ENCODE data around the gene DOCK1. TPM values are rescaled to one million over a fixed set of nuclear protein-coding genes. Genes with fewer than 3 reads are reported as not detected.

The DOCK1 gene
- total RNA-seq, 2 donors from 2014 or later = 46.7 to 50.8 TPM

DNA sequence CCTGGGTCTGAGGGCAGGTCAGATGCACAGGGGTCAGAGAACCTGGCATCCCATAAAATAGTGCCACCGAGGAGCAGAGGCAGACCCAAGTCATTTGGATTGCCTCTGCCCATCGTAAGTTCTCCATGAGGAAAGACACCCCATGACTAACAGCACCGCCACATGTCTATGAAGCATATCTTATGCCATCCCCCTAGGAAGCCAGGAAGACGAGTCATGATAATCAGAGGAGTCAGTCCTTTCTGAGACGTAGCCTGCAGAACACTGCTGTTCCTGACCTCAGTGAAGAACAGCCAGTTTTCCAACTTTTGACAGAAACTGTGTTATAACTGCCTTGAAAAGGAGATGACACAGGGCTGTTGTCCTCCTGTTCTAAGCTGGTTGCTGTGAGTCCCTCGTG lies 239.9 kb downstream of the DOCK1 start:
- DNase-seq (ENCODE audit: low spot score) = no peak
- intact Hi-C loops (cut with DNase I) = no loop called here

DNA sequence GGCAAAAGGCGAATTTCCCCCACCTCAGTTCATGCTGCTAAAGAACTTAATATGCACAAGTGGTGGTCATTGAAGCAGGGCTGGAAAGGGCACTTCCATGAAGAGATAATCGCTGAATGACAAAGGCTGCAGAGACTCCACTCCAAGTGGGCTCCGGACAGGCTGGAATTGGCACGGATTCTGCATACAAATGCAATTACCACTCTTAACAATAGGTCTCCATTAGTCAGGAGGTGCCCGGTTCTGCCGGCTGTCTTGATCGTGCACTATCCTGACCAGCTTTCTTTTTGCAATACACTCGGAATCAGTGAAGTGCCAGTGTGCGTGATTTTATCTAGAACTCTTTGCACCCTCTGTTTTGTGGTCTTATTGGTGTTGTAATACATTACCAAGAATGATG lies 241.4 kb downstream of the DOCK1 start:
- DNase-seq (ENCODE audit: low spot score) = no peak

DNA sequence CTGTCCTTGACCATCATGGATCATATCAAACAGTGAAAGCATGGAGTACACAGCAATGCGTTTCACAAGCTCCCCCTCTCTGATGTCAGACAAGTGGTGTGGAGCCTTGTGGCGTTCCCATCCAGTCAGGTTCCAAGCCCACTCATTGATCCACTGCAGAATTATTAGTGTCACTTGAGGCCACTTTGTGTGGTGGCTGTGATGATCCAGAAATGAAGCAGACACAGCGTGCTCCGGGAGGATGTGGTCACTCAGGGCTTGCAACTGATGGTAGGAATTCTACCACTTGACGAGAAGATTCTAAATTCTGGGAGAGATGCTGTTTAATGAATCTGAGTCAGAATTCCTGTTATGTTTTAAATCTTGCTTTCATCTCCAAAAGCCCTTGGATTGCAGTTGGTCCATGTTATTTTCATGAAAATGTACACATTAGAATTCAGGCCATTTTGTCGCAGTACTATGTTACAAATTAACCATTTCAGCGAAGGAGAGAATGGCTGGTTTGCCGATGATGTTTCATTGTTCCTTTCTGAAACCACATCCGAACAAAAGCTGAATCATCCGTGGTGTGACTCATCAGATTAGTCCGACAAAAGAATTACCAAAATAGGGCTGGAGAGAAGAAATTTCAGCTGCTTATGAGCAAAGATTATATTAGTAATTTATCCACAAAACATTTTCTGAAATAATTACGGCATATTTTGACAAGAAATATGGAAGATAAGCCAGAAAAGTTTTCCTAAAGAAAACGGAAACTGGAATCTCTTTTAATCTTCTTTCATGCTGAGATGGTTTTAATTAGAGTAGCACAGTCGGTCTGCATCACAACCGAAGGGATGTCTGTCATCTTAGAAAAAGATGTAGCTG lies 243.1 kb downstream of the DOCK1 start:
- intact Hi-C loops (cut with DNase I) = no loop called here
- no peak for DNase-seq (ENCODE audit: low spot score)

More for the DNA sequence above, 241.4 kb downstream of the DOCK1 start:
- intact Hi-C loops (cut with DNase I) = no loop called here

DNA sequence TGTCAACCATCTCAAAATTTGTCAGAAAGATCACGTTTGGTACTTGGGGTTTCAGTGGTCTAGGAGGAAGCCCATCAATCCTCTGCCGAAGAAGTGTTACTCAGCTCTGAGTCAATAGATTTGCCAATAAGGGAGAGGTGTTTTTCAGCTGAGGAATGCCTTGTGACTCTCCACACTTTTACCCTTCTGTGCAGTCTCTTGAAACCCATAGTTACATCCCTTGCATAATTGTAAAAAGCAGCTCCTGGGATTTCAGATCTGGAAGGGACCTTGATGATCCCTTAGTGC lies 243.6 kb downstream of the DOCK1 start:
- no peak for DNase-seq (ENCODE audit: low spot score)
- intact Hi-C loops (cut with DNase I) = no loop called here

GRCh38 chr10:127149501-127150081 lies 244.4 kb downstream of the DOCK1 start:
- intact Hi-C loops (cut with DNase I) = loop anchor here in 1 of 2 donors (10.0 kb wide), 1 partner anchor 575 kb away; no protein-coding TSS in a partner anchor
- DNase-seq (ENCODE audit: low spot score) = no peak

DNA sequence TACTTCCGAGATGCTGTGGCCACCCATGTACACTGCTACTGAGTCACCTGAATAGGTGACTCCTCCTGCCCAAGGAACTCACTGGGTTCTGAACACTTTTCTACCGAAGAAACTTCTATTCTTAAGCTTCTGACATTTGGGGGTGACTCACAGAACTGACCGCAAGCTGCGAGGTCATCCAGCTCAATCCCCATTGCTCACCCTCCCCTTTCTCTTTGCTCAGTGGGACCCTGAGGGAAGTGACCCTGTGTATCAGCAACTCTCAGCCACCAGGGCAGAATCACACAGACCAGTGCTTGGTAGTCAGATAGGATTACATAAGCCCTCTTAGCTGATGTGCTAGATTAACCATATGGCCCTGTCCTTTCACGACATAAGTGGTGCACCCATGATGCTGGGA lies 244.9 kb downstream of the DOCK1 start:
- DNase-seq (ENCODE audit: low spot score) = no peak
- intact Hi-C loops (cut with DNase I) = loop anchor here in 1 of 2 donors (10.0 kb wide), 1 partner anchor 575 kb away; no protein-coding TSS in a partner anchor

- intact Hi-C loops (cut with DNase I) = loop anchor here in 1 of 2 donors (10.0 kb wide), 1 partner anchor 573 kb away; no protein-coding TSS in a partner anchor
- no peak for DNase-seq (ENCODE audit: low spot score)
Measured at GRCh38 chr10:127151541-127151940, 246.3 kb downstream of the DOCK1 start.

GRCh38 chr10:127151981-127152699 lies 246.9 kb downstream of the DOCK1 start:
- intact Hi-C loops (cut with DNase I) = loop anchor here in 1 of 2 donors (10.0 kb wide), 1 partner anchor 573 kb away; no protein-coding TSS in a partner anchor
- no peak for DNase-seq (ENCODE audit: low spot score)

GRCh38 chr10:127153181-127153580 lies 248.0 kb downstream of the DOCK1 start:
- no peak for DNase-seq (ENCODE audit: low spot score)
- intact Hi-C loops (cut with DNase I) = loop anchor here in 1 of 2 donors (10.0 kb wide), 1 partner anchor 572 kb away; no protein-coding TSS in a partner anchor

GRCh38 chr10:127154831-127155620 lies 249.8 kb downstream of the DOCK1 start:
- DNase-seq (ENCODE audit: low spot score) = no peak
- intact Hi-C loops (cut with DNase I) = loop anchor here in 1 of 2 donors (2.0 to 10.0 kb wide), 2 partner anchors 76 to 570 kb away; no protein-coding TSS in a partner anchor

DNA sequence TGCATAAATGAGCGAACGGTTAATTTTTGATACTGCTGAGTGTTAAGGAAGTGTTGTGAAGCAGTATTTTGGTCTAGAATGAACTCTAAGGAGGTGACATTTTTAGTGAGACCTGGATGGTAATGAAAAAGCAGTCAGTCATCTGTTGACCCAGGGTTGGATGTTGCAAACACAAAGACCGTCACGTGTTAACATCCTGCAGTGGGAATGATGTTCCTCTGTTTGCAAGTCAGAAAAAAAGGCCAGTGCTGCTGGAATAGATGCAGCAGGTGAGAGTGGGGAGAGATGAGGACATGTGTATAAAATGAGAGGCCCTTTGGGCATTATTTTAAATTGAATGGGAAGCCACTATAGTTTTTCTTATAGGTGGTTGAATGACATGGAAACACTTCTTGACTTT lies 251.9 kb downstream of the DOCK1 start:
- intact Hi-C loops (cut with DNase I) = loop anchor here in 1 of 2 donors (10.0 kb wide), 1 partner anchor 568 kb away; no protein-coding TSS in a partner anchor
- no peak for DNase-seq (ENCODE audit: low spot score)

GRCh38 chr10:127157506-127158200 lies 252.4 kb downstream of the DOCK1 start:
- DNase-seq (ENCODE audit: low spot score) = no peak
- intact Hi-C loops (cut with DNase I) = loop anchor here in 1 of 2 donors (10.0 kb wide), 1 partner anchor 567 kb away; no protein-coding TSS in a partner anchor

DNA sequence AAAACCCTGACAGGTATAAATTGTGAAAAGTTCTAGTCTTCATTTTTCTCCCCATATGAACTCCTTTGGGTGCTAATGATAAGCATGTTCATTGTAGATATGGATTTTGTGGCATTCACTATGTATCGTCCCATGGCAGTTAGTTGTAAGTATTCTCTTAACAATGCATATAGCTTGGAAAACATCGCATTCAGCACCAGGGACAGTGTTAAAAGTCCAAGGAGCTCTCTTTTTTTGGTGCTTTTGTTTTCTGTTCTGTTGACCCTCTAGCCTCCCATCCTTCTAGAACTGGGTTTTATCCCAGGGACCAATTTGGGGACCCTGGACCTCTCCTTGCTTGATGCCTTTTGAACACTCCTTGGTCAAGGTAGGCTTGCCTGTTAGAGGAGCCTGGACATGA lies 253.4 kb downstream of the DOCK1 start:
- intact Hi-C loops (cut with DNase I) = loop anchor here in 1 of 2 donors (10.0 kb wide), 1 partner anchor 566 kb away; no protein-coding TSS in a partner anchor
- no peak for DNase-seq (ENCODE audit: low spot score)

GRCh38 chr10:127159648-127160245 lies 254.5 kb downstream of the DOCK1 start:
- no peak for DNase-seq (ENCODE audit: low spot score)
- intact Hi-C loops (cut with DNase I) = loop anchor here in 1 of 2 donors (10.0 kb wide), 1 partner anchor 565 kb away; no protein-coding TSS in a partner anchor

- no peak for DNase-seq (ENCODE audit: low spot score)
- intact Hi-C loops (cut with DNase I) = no loop called here
Measured at GRCh38 chr10:127161482-127161881, 256.3 kb downstream of the DOCK1 start.

GRCh38 chr10:127162841-127163240 lies 257.6 kb downstream of the DOCK1 start:
- DNase-seq (ENCODE audit: low spot score) = no peak
- intact Hi-C loops (cut with DNase I) = no loop called here

GRCh38 chr10:127168261-127168660 lies 263.0 kb downstream of the DOCK1 start:
- DNase-seq (ENCODE audit: low spot score) = no peak
- intact Hi-C loops (cut with DNase I) = no loop called here

- intact Hi-C loops (cut with DNase I) = no loop called here
- no peak for DNase-seq (ENCODE audit: low spot score)
Measured at GRCh38 chr10:127174866-127175265, 269.6 kb downstream of the DOCK1 start.
